ENCODE results near the gene COL9A1.

Gene COL9A1

DNA sequence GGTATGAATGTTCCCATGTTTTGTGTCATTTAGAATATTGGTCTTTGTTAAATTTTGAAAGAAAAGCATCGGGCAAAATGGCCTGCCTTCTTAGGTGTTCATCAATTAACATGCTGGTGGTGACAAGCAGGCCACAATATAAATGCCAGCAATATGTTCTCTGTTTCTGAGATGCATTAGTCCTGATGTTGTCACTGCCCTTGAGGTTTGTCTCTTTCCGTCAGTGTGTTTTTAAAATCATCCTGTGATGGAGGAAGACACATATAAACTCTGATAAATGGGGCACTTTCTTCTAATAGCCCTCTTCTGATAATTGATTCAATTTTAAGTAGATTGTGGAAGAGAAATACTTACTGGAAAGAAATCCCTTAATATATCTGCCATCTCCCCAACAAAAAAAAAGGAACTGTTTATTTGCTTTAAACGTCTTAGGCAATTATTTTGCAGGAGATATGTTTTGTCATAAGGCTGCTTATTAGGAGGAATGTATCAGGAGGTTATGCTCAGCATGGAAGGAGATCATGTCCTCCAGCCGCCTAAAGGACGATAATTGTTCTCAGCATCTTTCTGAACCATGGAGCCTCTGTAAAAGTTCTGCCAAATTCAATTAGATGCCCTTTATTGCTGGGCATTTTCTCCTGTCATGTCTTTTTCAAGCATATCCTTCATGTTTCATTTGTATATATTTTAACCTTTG, 134.1 kb downstream of the COL9A1 start:
- no peak for DNase-seq
